ENCODE data around the gene NRARP. TPM values are rescaled to one million over a fixed set of nuclear protein-coding genes. Genes with fewer than 3 reads are reported as not detected.

The NRARP gene
- total RNA-seq, 1 experiment from 2014 or later: 51.5 TPM

- CTCF ChIA-PET: interaction anchor here (0.6 to 2.7 kb wide), 17 partner anchors 9 to 218 kb away, joined by 3 to 17 read pairs (median 4); partner anchors contain the start of genes EXD3, NOXA1, NRARP and TUBB4B
- Mint-ChIP-seq H3K36me3 (no peaks in the 10 kb centered on the region), H3K27ac (no peak overlapping the region), H3K27me3 (ENCODE audit: low read depth) (peaks cover 21% of the 10 kb centered on the region), H3K4me1 (peaks cover 6% of the 10 kb centered on the region), H3K9me3 (no peaks in the 10 kb centered on the region), H3K4me3 (peak overlapping the region; percentile 68)
- no peak for TF ChIP-seq OVOL2 (CRISPR knock-in tag; IDR thresholded peaks at IDR 0.05; ENCODE audit: borderline replicate concordance)
- 0 out of 2 replicates have a peak, but pooled peaks have one; percentile 13 for TF ChIP-seq TEAD4 (CRISPR knock-in tag; IDR thresholded peaks at IDR 0.05)
- no peak for TF ChIP-seq ZNF317 (CRISPR knock-in tag; IDR thresholded peaks at IDR 0.05; ENCODE audit: borderline replicate concordance, low read depth)
- 0 out of 2 replicates have a peak, but pooled peaks have one; percentile 21 for TF ChIP-seq HMGXB4 (CRISPR knock-in tag; IDR thresholded peaks at IDR 0.05)
- TF ChIP-seq, protein P1, sequence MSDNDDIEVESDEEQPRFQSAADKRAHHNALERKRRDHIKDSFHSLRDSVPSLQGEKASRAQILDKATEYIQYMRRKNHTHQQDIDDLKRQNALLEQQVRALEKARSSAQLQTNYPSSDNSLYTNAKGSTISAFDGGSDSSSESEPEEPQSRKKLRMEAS (CRISPR knock-in tag; IDR thresholded peaks at IDR 0.05): peak; percentile 58; the same call in 1 of the 2 replicates
- TF ChIP-seq ATF1 (CRISPR knock-in tag; IDR thresholded peaks at IDR 0.05): no peak
- TF ChIP-seq, protein P2, sequence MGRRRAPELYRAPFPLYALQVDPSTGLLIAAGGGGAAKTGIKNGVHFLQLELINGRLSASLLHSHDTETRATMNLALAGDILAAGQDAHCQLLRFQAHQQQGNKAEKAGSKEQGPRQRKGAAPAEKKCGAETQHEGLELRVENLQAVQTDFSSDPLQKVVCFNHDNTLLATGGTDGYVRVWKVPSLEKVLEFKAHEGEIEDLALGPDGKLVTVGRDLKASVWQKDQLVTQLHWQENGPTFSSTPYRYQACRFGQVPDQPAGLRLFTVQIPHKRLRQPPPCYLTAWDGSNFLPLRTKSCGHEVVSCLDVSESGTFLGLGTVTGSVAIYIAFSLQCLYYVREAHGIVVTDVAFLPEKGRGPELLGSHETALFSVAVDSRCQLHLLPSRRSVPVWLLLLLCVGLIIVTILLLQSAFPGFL (CRISPR knock-in tag; IDR thresholded peaks at IDR 0.05; ENCODE audit: borderline replicate concordance): no peak
- peak; percentile 64 for DNase-seq (ENCODE audit: low spot score)
- POLR2A ChIA-PET: no interaction called here
- peak; percentile 29 for ATAC-seq
Observed at GRCh38 chr9:137281345-137282116, 20.5 kb downstream of the NRARP start.

DNA sequence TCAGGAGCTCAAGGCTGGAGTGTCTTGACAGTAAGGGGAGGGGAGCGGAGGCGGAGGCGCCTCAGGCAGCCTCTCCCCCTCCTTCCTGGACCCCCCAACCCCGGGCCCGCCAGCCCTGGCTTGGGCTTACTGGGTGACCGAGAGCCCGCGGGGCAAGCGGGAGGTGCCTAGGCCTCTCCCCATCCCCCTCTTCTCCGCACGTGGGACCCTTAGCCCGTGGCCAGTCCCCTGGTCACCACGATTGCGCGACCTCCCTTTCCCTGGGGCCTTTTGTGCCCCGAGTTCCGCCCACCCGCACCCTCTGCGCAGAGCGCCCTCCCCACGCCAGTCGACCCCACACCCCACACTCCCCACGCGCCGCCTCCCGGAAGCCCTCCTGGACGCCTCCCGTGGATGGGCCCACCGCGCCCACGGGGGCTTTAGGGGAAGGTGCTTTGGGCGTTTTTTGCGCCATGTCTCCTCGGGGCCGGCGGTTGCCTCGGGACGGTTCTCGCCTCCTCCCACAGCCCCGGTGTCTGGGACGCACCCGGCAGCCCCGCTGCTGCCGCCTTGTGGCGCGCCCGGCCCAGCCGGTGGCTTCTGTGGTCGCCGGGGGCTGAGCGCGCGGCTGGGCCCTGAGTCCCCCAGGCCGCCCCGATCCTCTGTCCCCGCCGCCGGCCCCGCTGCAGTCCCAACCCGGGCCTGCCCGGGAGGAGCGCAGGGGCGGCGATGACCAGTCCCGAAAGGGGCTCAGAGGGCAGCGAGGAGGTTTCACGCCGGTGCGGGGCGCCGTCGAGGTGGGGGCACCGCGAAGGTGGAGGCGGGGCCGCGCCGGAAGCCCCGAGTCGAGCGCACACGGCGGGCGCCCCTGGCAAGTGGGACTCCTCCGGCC is 21.4 kb downstream of the NRARP start:
- ATAC-seq: peak; percentile 45
- TF ChIP-seq, protein P3, sequence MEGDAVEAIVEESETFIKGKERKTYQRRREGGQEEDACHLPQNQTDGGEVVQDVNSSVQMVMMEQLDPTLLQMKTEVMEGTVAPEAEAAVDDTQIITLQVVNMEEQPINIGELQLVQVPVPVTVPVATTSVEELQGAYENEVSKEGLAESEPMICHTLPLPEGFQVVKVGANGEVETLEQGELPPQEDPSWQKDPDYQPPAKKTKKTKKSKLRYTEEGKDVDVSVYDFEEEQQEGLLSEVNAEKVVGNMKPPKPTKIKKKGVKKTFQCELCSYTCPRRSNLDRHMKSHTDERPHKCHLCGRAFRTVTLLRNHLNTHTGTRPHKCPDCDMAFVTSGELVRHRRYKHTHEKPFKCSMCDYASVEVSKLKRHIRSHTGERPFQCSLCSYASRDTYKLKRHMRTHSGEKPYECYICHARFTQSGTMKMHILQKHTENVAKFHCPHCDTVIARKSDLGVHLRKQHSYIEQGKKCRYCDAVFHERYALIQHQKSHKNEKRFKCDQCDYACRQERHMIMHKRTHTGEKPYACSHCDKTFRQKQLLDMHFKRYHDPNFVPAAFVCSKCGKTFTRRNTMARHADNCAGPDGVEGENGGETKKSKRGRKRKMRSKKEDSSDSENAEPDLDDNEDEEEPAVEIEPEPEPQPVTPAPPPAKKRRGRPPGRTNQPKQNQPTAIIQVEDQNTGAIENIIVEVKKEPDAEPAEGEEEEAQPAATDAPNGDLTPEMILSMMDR (IDR thresholded peaks at IDR 0.05): peak; percentile 22; the same call in 1 of the 2 replicates
- TF ChIP-seq SMAD4 (CRISPR knock-in tag; IDR thresholded peaks at IDR 0.05) (no peak), ETV6 (CRISPR knock-in tag; IDR thresholded peaks at IDR 0.05) (peak; percentile 66; the same call in 1 of the 2 replicates), USF2 (CRISPR knock-in tag; IDR thresholded peaks at IDR 0.05) (no peak), ATF1 (CRISPR knock-in tag; IDR thresholded peaks at IDR 0.05) (0 out of 2 replicates have a peak, but pooled peaks have one; percentile 41), HMGA2 (CRISPR knock-in tag; IDR thresholded peaks at IDR 0.05) (no peak), E2F5 (CRISPR knock-in tag; IDR thresholded peaks at IDR 0.05) (0 out of 2 replicates have a peak, but pooled peaks have one; percentile 42), KAT7 (CRISPR knock-in tag; IDR thresholded peaks at IDR 0.05; ENCODE audit: borderline replicate concordance) (no peak), SP1 (CRISPR knock-in tag; conservative IDR thresholded peaks at IDR 0.05) (peak; percentile 67)
- TF ChIP-seq, protein P4, sequence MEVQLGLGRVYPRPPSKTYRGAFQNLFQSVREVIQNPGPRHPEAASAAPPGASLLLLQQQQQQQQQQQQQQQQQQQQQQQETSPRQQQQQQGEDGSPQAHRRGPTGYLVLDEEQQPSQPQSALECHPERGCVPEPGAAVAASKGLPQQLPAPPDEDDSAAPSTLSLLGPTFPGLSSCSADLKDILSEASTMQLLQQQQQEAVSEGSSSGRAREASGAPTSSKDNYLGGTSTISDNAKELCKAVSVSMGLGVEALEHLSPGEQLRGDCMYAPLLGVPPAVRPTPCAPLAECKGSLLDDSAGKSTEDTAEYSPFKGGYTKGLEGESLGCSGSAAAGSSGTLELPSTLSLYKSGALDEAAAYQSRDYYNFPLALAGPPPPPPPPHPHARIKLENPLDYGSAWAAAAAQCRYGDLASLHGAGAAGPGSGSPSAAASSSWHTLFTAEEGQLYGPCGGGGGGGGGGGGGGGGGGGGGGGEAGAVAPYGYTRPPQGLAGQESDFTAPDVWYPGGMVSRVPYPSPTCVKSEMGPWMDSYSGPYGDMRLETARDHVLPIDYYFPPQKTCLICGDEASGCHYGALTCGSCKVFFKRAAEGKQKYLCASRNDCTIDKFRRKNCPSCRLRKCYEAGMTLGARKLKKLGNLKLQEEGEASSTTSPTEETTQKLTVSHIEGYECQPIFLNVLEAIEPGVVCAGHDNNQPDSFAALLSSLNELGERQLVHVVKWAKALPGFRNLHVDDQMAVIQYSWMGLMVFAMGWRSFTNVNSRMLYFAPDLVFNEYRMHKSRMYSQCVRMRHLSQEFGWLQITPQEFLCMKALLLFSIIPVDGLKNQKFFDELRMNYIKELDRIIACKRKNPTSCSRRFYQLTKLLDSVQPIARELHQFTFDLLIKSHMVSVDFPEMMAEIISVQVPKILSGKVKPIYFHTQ (CRISPR knock-in tag; IDR thresholded peaks at IDR 0.05): no peak
- TF ChIP-seq, protein P1 (CRISPR knock-in tag; IDR thresholded peaks at IDR 0.05): peak; percentile 44; the same call in 1 of the 2 replicates
- TF ChIP-seq, protein P5, sequence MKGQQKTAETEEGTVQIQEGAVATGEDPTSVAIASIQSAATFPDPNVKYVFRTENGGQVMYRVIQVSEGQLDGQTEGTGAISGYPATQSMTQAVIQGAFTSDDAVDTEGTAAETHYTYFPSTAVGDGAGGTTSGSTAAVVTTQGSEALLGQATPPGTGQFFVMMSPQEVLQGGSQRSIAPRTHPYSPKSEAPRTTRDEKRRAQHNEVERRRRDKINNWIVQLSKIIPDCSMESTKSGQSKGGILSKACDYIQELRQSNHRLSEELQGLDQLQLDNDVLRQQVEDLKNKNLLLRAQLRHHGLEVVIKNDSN (CRISPR knock-in tag; IDR thresholded peaks at IDR 0.05): no peak

More for the DNA sequence above, 21.4 kb downstream of the NRARP start:
- ChIA-PET POLR2A (no interaction called here), CTCF (interaction anchor here (0.6 to 2.7 kb wide), 13 partner anchors 8 to 143 kb away, joined by 3 to 17 read pairs (median 5); partner anchors contain the start of genes EXD3, NOXA1 and NRARP)
- Mint-ChIP-seq H3K4me1 (peaks cover 9% of the 10 kb centered on the region), H3K36me3 (no peaks in the 10 kb centered on the region), H3K27ac (no peak overlapping the region), H3K9me3 (no peaks in the 10 kb centered on the region), H3K27me3 (ENCODE audit: low read depth) (peaks cover 19% of the 10 kb centered on the region), H3K4me3 (peak overlapping the region; percentile 68)
- peak; percentile 66 for DNase-seq (ENCODE audit: low spot score)

All from WTC11 (cell line).